ENCODE measurements around the gene SULT6B1. TPM values are rescaled to one million over a fixed set of nuclear protein-coding genes. Genes with fewer than 3 reads are reported as not detected.

Gene SULT6B1
- total and polyA plus RNA-seq, 2 of the 4 experiments (the other 2 are of a cell fraction): not detected

- no peak overlapping the region for H3K27ac ChIP-seq (ENCODE audit: insufficient read depth, low read length)
- no peak overlapping the region for H3K56ac ChIP-seq (ENCODE audit: extremely low read depth, insufficient read depth, low read length)
- H3K9me1 ChIP-seq (ENCODE audit: insufficient read depth, low read length): no peaks in the 10 kb centered on the region
- H2AK5ac ChIP-seq (ENCODE audit: low read depth, low read length): no peak overlapping the region
- intact Hi-C loops (cut with micrococcal nuclease): no loop called here
- no peak overlapping the region for H3K14ac ChIP-seq (replicated peaks; ENCODE audit: low read depth, low read length)
- H4K91ac ChIP-seq (ENCODE audit: insufficient read depth, low read depth, low read length): no peak overlapping the region
- no peak for DNase-seq
- in situ Hi-C loops (cut with MboI; ENCODE audit: low sequenced_read_pairs): no loop called here
- peak overlapping the region; percentile 34; the same call in 1 of the 2 replicates for H3K4me2 ChIP-seq (ENCODE audit: low read depth, low read length)
- H3K4me3 ChIP-seq (ENCODE audit: insufficient read depth, low read depth, low read length): no peak overlapping the region
- peaks cover 3% of the 10 kb centered on the region for H3K4me1 ChIP-seq (ENCODE audit: control insufficient read depth, insufficient read depth, low read length)
- no peak overlapping the region for H3K4ac ChIP-seq (ENCODE audit: low read depth, low read length)
- no peak overlapping the region for H2BK120ac ChIP-seq (ENCODE audit: low read depth, low read length)
- no peak overlapping the region for H2BK15ac ChIP-seq (ENCODE audit: low read depth, low read length)
- 57% methylated on average over 1 of the region's 4 CpGs; no CpG with 5 or more reads in 1 of the 2 experiments for WGBS, 2 experiments (ENCODE audit: extremely low coverage in 2 of 2, insufficient read length in 1 of 2)
- ATAC-seq (ENCODE audit: low read depth): no peak
- no peak overlapping the region for H2BK5ac ChIP-seq (ENCODE audit: low read depth, low read length, poor library complexity, severe bottlenecking)
- H3K23ac ChIP-seq (ENCODE audit: low read depth, low read length): no peak overlapping the region
- POLR2A ChIA-PET (ENCODE audit: unreplicated experiment): no interaction called here
- no peak overlapping the region for H3K9ac ChIP-seq (ENCODE audit: low read depth, low read length)
- no peak overlapping the region for H4K8ac ChIP-seq (ENCODE audit: low read depth in 2 of 2, low read length in 2 of 2)
- H4K20me1 ChIP-seq (ENCODE audit: insufficient read depth, low read length): no peaks in the 10 kb centered on the region
- CTCF ChIA-PET: no interaction called here
- no peaks in the 10 kb centered on the region for H3K9me3 ChIP-seq (ENCODE audit: control insufficient read depth, insufficient read depth, low read length)
- no peak overlapping the region for H2BK20ac ChIP-seq (ENCODE audit: low read depth, low read length)
- dilution Hi-C loops (cut with HindIII; ENCODE audit: low sequenced_read_pairs, unreplicated experiment): no loop called here
- H3K27me3 ChIP-seq (ENCODE audit: control insufficient read depth, insufficient read depth, low read length): no peaks in the 10 kb centered on the region
- no peaks in the 10 kb centered on the region for H3K79me1 ChIP-seq (ENCODE audit: low read depth in 1 of 2, low read length in 2 of 2)
- no TSS peak for BruUV-seq (replicated peaks)
- no peak overlapping the region for H2AK9ac ChIP-seq (replicated peaks; ENCODE audit: low read depth, low read length, poor library complexity)
- no peak for TF ChIP-seq RFX5 (IDR thresholded peaks at IDR 0.05; ENCODE audit: low read depth, low read length)
- no peaks in the 10 kb centered on the region for H3K36me3 ChIP-seq (ENCODE audit: control insufficient read depth, insufficient read depth, low read length)
- no peak overlapping the region for H3K18ac ChIP-seq (ENCODE audit: low read depth, low read length)
- H2AFZ ChIP-seq (replicated peaks; ENCODE audit: low read length, poor library complexity): no peak overlapping the region
- H4K5ac ChIP-seq (ENCODE audit: low read depth, low read length): no peak overlapping the region
Measured at GRCh38 chr2:37180006-37180639, 8.3 kb downstream of the SULT6B1 start.

Measured in IMR-90 (cell line).